ENCODE data around the gene CABLES2. TPM values are rescaled to one million over a fixed set of nuclear protein-coding genes. Genes with fewer than 3 reads are reported as not detected.
A peak's percentile ranks its signal among the peaks of the same experiment; 100 is the strongest.

CABLES2 gene
- total RNA-seq, 4 donors from 2014 or later, result 7.2 to 33.8 (median 11.1) TPM

GRCh38 chr20:62413896-62414481, 6.9 kb upstream of the CABLES2 start:
- Histone ChIP-seq H3K27me3 (no peaks in the 10 kb centered on the region), H3K4me1 (peaks cover 3 to 51% (median 12%) of the 10 kb centered on the region in 4 donors), H3K9me3 (no peaks in the 10 kb centered on the region), H3K27ac (peak overlapping the region in 3 of 4 donors; percentile 86 to 98 (median 96)), H3K4me3 (peak overlapping the region in 2 of 4 donors; percentile 33 to 60), H3K36me3 (no peaks in the 10 kb centered on the region)
- DNase-seq, result peak in 2 of 3 donors; percentile 72 to 74
- peak in 3 of 6 experiments; percentile 34 to 47 (median 46) for TF ChIP-seq CTCF (IDR thresholded peaks at IDR 0.05)
- peak; percentile 18 to 31 for TF ChIP-seq POLR2A (IDR thresholded peaks at IDR 0.05)

DNA sequence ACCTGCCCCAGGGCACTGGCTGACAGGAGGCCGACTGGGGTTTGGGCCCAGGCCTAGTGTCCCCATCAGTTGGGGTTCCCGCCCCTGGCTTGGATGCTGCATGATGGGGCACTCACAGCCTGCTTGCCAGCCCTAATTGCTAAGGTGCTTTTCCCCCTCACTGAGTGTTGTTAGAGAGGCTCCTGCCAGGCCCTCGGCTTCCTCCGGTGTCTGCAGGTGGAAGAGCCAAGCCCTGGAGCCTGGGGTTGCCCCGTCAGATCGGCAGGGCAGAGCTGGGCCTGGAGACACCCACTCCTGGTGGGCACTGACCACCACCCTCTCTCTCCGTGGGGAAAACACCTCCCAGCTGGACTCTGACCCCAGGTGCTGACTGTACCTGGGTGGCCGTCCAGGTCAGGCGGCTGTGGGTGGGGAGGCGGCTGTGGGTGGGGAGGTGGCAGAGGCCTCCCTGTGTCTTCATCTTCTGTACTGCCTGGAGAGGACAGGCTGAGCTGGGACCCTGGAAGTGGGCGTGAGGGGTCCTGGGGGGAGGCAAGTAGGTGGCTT, 6.0 kb upstream of the CABLES2 start:
- H3K4me1 ChIP-seq, result peaks cover 4 to 59% (median 12%) of the 10 kb centered on the region in 4 donors
- DNase-seq, result peak in 2 of 3 donors; percentile 76 to 86

GRCh38 chr20:62412194-62413024, 5.3 kb upstream of the CABLES2 start:
- Histone ChIP-seq H3K27ac (peak overlapping the region in 3 of 4 donors; percentile 86 to 98 (median 96)), H3K27me3 (no peaks in the 10 kb centered on the region), H3K4me1 (peaks cover 9 to 66% (median 15%) of the 10 kb centered on the region in 4 donors), H3K36me3 (no peaks in the 10 kb centered on the region), H3K4me3 (peak overlapping the region in 3 of 4 donors; percentile 13 to 60 (median 50)), H3K9me3 (no peaks in the 10 kb centered on the region)
- TF ChIP-seq CTCF (IDR thresholded peaks at IDR 0.05) (peak in 3 of 6 experiments; percentile 29 to 40 (median 31)), POLR2A (IDR thresholded peaks at IDR 0.05) (peak; percentile 84 to 95)
- DNase-seq, result peak in 2 of 3 donors; percentile 94 to 98

More for the DNA sequence above, 6.0 kb upstream of the CABLES2 start:
- Histone ChIP-seq H3K9me3 (no peaks in the 10 kb centered on the region), H3K4me3 (peak overlapping the region in 2 of 4 donors; percentile 33 to 60), H3K27ac (peak overlapping the region in 3 of 4 donors; percentile 86 to 98 (median 96)), H3K36me3 (no peaks in the 10 kb centered on the region), H3K27me3 (no peaks in the 10 kb centered on the region)
- TF ChIP-seq POLR2A (IDR thresholded peaks at IDR 0.05) (peak in 1 of 2 donors; percentile 50), CTCF (IDR thresholded peaks at IDR 0.05) (no peak)

- Histone ChIP-seq H3K36me3 (no peaks in the 10 kb centered on the region), H3K27ac (peak overlapping the region in 3 of 4 donors; percentile 86 to 98 (median 96)), H3K9me3 (no peaks in the 10 kb centered on the region), H3K4me3 (peak overlapping the region in 3 of 4 donors; percentile 13 to 60 (median 50)), H3K4me1 (peaks cover 9 to 68% (median 17%) of the 10 kb centered on the region in 4 donors), H3K27me3 (no peaks in the 10 kb centered on the region)
- peak in 2 of 3 donors; percentile 62 to 83 for DNase-seq
- TF ChIP-seq CTCF (IDR thresholded peaks at IDR 0.05) (peak in 3 of 6 experiments; percentile 53 to 57 (median 57)), POLR2A (IDR thresholded peaks at IDR 0.05) (no peak)
Measured at GRCh38 chr20:62411479-62412193, 4.6 kb upstream of the CABLES2 start.
